Spleen (tissue), 7 donors: ENCODE data around the gene HNRNPR.

Experiments
- POLR2A ChIP-seq, 3 donors: fragments of 450-650 bp; IDR thresholded peaks; one replicate each; pipeline ENCODE4 v1.5.1; 2017; ENCODE audit warnings: antibody characterized with exemption in 3 of 3, mild to moderate bottlenecking in 1 of 3
- POLR2AphosphoS5 ChIP-seq, 3 donors: sonication (generic); formaldehyde crosslinking; IDR thresholded peaks; one replicate each; pipeline ENCODE4 v1.5.1; 2017; ENCODE audit warnings: antibody characterized with exemption in 3 of 3
- TF ChIP-seq, protein P1 (sequence below), 11 experiments: fragments of 200-600 bp in 7 of 11; fragments of 450-650 bp in 4 of 11; sonication (generic) in 4 of 11; IDR thresholded peaks in 8 of 11; conservative IDR thresholded peaks in 3 of 11; 1 replicate in 7 of 11; 2 replicates in 4 of 11; pipeline versions ENCODE4 v1.4.0 to v1.8.0; 2016 to 2021; ENCODE audit warnings: antibody characterized with exemption in 11 of 11, inconsistent platforms in 4 of 11, mild to moderate bottlenecking in 1 of 11
- donor health status: DM: no; HTN: no; CAD: no; lungs with moderate emphysema.
- donor health status: DM: no; HTN: no; CAD: no.
- donor health status: DM: no; HTN: no; CAD: no.

DNA sequence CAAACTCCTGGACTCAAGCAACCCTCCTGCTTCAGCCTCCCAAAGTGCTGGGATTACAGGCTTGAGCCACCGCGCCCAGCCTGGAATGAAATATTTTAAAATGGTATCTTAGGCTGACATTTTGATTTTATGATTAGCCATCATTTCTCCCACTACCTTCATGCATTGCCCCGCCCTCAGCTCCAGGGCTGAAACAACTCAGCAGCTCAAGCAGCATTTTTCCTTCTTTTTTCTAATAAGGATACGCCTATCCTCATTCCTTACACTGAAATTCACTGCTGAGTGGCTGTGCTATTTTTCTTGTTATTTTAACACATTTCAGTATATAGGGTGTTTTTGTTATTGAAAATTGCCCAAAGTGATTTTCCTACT lies 70.0 kb downstream of the HNRNPR start:
- TF ChIP-seq, protein P1, sequence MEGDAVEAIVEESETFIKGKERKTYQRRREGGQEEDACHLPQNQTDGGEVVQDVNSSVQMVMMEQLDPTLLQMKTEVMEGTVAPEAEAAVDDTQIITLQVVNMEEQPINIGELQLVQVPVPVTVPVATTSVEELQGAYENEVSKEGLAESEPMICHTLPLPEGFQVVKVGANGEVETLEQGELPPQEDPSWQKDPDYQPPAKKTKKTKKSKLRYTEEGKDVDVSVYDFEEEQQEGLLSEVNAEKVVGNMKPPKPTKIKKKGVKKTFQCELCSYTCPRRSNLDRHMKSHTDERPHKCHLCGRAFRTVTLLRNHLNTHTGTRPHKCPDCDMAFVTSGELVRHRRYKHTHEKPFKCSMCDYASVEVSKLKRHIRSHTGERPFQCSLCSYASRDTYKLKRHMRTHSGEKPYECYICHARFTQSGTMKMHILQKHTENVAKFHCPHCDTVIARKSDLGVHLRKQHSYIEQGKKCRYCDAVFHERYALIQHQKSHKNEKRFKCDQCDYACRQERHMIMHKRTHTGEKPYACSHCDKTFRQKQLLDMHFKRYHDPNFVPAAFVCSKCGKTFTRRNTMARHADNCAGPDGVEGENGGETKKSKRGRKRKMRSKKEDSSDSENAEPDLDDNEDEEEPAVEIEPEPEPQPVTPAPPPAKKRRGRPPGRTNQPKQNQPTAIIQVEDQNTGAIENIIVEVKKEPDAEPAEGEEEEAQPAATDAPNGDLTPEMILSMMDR (IDR thresholded peaks at IDR 0.05 in 8 of 11, conservative IDR thresholded peaks at IDR 0.05 in 3 of 11) = no peak
- TF ChIP-seq POLR2A (IDR thresholded peaks at IDR 0.05) (no peak), POLR2AphosphoS5 (IDR thresholded peaks at IDR 0.05) (no peak)
